Activated naive CD4-positive, alpha-beta T cell treated with anti-CD3 and anti-CD28 coated beads, Interleukin-2, amount 10 ng/mL, durations not matched to agents 7 days and 5 days (primary cell): ENCODE results near the gene GGA3.
"Not testable (repeated sequence)": the region's sequence is repeated elsewhere in the genome, so short reads cannot be mapped to it uniquely, and the experiment has no call there.

Source experiments
- CTCF ChIA-PET: fragments of 350-600 bp; sonication (Branson Sonifier 250); formaldehyde crosslinking; loops from one replicate; lab custom pipeline; 2021; ENCODE audit warnings: antibody characterized with exemption; lab: Charles Lee
- DNase-seq: peaks from one replicate; pipeline ENCODE4 v3.0.0-alpha.2; 2020
- H3K27ac Mint-ChIP-seq: one replicate; pipeline ENCODE4 v1.8.0; 2021; ENCODE audit warnings: mild to moderate bottlenecking, moderate library complexity, mixed read lengths
- H3K27me3 Mint-ChIP-seq: one replicate; pipeline ENCODE4 v1.8.0; 2021; ENCODE audit warnings: mild to moderate bottlenecking, mixed read lengths
- H3K36me3 Mint-ChIP-seq: one replicate; pipeline ENCODE4 v1.8.0; 2021; ENCODE audit warnings: mixed read lengths
- H3K4me1 Mint-ChIP-seq: one replicate; pipeline ENCODE4 v1.8.0; 2021; ENCODE audit warnings: mixed read lengths
- H3K4me3 Mint-ChIP-seq: one replicate; pipeline ENCODE4 v1.8.0; 2021; ENCODE audit warnings: mild to moderate bottlenecking, moderate library complexity, mixed read lengths
- H3K9me3 Mint-ChIP-seq: one replicate; pipeline ENCODE4 v1.8.0; 2021; ENCODE audit warnings: mixed read lengths

Gene GGA3

DNA sequence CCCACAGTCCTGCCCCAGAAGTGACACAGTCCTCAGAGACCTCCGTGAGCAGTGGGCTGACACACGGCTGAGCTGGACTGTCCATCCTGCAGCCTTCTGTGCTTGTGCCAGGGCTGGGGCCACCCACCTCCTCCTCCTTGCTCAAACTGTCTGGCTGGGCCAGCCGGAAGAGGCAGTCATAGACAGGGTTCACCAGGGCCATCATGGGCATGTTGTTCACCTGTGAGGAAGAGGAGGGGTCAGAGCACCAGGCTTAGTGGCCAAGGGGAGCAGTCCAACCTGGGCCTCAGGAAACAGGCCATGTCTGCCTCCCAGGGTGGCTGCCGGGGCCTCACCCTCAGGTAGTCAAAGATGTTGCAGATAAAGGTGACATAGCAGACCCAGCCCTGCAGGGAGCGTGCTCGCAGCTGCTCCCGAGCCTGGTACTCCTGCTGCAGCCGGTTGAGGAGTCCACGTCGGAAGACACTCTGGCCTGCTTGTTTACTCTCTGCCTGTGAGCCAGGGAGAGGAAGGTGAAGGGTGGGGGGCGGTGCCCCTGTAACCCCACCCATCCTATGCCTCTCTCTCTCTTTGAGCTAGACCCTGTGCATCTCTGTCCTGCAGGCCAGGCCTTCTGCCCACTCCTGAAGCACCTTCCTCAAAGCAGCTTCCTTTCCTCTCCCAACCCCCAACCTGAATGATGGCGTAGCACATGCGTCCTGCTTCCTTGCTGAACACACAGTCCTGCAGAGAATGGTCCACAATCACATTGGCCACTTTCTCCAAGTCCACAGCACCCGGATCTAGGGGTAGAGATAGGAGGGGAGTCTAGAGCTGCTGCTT is 6.2 kb upstream of the GGA3 start:
- DNase-seq, result no peak
- H3K27ac Mint-ChIP-seq, result no peak overlapping the region
- H3K9me3 Mint-ChIP-seq, result no peaks in the 10 kb centered on the region
- peaks cover 13% of the 10 kb centered on the region for H3K36me3 Mint-ChIP-seq
- H3K4me3 Mint-ChIP-seq, result no peak overlapping the region
- CTCF ChIA-PET, result interaction anchor here (0.5 kb wide), 1 partner anchor 96 kb away, joined by 3 read pairs; no protein-coding TSS in a partner anchor
- no peaks in the 10 kb centered on the region for H3K27me3 Mint-ChIP-seq
- peaks cover 39% of the 10 kb centered on the region for H3K4me1 Mint-ChIP-seq

DNA sequence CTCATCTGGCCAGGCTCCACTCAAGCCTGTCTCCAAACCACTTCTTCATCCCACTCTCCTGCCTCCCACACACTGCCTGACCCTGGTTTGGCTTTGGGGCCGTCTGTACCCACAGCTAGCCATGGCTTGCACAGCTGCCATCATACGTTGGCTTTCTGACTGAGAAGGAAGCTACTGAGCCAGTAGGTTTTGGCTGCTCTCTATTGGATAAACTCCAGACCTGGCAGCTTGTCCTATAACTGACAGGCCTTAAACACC is 5.7 kb upstream of the GGA3 start:
- CTCF ChIA-PET, result no interaction called here
- H3K27ac Mint-ChIP-seq, result no peak overlapping the region
- H3K36me3 Mint-ChIP-seq, result peaks cover 16% of the 10 kb centered on the region
- no peaks in the 10 kb centered on the region for H3K9me3 Mint-ChIP-seq
- no peak for DNase-seq
- H3K27me3 Mint-ChIP-seq, result no peaks in the 10 kb centered on the region
- no peak overlapping the region for H3K4me3 Mint-ChIP-seq
- H3K4me1 Mint-ChIP-seq, result peaks cover 40% of the 10 kb centered on the region

DNA sequence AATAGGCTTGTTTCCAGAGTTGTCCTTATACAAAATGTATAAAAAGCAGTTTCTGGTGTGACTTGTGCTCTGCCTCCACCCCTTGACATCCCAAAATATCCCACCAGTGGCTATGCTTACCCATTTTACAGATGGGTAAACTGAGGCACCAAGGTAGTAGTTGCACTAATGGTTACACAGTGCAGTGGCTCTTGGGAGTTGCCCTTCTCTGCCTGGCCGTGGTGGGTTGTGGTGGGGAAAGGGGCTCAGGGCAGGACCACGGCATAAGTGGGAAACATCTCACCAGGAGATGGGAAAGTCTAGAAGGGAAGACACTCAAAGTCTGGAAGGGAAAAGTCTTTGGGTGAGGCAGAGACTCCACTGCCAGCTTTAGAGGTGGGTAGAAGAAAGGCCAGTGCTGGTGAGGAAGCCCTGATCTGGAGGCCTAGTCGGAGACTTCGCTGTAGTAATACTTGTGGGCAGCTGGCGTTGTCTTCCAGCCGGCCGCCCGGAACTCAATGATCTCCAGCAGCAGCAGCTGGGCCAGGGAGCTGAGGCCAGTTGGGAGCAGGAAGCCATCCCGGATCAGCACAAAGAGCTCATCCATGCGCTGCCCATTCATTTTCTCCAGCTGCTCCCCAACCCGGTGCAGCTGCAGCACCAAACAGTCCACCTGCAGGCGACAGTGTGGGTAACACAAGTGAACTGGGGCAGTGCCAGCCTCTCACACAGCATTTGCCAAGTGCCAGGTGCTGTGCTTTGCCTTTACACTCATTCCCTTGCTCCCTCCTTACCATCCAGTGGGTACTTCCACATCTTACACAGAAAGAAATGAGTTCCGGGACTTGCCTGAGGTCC is 5.1 kb upstream of the GGA3 start:
- DNase-seq, result no peak
- CTCF ChIA-PET, result no interaction called here
- no peaks in the 10 kb centered on the region for H3K9me3 Mint-ChIP-seq
- no peak overlapping the region for H3K4me3 Mint-ChIP-seq
- no peak overlapping the region for H3K27ac Mint-ChIP-seq
- H3K36me3 Mint-ChIP-seq, result peaks cover 15% of the 10 kb centered on the region
- no peaks in the 10 kb centered on the region for H3K27me3 Mint-ChIP-seq
- peaks cover 41% of the 10 kb centered on the region for H3K4me1 Mint-ChIP-seq

DNA sequence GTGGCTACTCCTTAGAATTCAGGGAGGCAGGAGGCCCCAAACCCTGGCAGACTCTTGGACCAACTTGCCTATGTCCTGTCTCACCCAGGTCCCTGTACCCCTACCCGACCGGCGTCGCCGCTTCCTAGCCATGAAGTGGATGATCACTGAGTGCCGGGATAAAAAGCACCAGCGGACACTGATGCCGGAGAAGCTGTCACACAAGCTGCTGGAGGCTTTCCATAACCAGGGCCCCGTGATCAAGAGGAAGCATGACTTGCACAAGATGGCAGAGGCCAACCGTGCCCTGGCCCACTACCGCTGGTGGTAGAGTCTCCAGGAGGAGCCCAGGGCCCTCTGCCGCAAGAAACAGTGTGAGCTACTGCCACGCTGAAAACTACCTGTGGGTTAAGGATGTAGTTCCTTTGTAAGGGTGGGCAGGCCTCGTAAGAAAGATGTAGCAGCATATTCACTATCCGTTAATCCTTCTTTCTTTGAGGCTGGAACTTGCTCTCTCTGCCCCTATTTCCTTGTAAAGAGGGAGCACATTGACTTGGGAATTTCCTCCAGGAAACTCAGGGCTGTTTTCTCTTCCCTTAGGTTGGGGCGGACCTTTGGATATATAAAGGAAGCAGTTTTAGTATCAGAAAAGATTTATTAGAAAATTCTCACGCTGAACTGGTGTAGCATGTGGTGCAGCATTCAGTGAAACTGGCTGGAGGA is 4.4 kb upstream of the GGA3 start:
- no peak for DNase-seq
- H3K4me3 Mint-ChIP-seq, result no peak overlapping the region
- H3K4me1 Mint-ChIP-seq, result peaks cover 44% of the 10 kb centered on the region
- H3K36me3 Mint-ChIP-seq, result peaks cover 17% of the 10 kb centered on the region
- no peak overlapping the region for H3K27ac Mint-ChIP-seq
- no peaks in the 10 kb centered on the region for H3K9me3 Mint-ChIP-seq
- CTCF ChIA-PET, result no interaction called here
- H3K27me3 Mint-ChIP-seq, result no peaks in the 10 kb centered on the region

DNA sequence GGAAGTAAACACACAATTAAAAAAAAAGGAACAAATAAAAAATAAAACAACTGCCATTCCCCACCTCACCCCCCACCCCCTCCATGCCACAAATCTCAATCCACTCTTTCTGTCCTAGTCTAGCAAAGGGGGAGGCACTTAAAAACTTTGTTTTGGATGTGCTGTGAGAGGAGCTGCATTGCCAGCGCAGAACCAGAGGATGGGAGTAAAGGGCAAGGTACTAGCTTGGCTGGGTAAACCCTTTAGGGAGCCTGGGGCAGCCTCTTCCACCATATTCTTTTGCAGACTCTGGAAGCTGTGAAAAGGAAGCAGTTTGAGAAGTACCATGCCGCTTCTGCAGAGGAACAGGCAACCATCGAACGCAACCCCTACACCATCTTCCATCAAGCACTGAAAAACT is 1.6 kb upstream of the GGA3 start:
- no peaks in the 10 kb centered on the region for H3K27me3 Mint-ChIP-seq
- peaks cover 50% of the 10 kb centered on the region for H3K4me1 Mint-ChIP-seq
- no peaks in the 10 kb centered on the region for H3K9me3 Mint-ChIP-seq
- CTCF ChIA-PET, result interaction anchor here (0.7 to 3.6 kb wide), 8 partner anchors 8 to 194 kb away, joined by 3 to 25 read pairs (median 3); partner anchors contain the start of gene MIF4GD
- peak overlapping the region; percentile 97 for H3K4me3 Mint-ChIP-seq
- peaks cover 21% of the 10 kb centered on the region for H3K36me3 Mint-ChIP-seq
- no peak for DNase-seq
- H3K27ac Mint-ChIP-seq, result peak overlapping the region; percentile 99

DNA sequence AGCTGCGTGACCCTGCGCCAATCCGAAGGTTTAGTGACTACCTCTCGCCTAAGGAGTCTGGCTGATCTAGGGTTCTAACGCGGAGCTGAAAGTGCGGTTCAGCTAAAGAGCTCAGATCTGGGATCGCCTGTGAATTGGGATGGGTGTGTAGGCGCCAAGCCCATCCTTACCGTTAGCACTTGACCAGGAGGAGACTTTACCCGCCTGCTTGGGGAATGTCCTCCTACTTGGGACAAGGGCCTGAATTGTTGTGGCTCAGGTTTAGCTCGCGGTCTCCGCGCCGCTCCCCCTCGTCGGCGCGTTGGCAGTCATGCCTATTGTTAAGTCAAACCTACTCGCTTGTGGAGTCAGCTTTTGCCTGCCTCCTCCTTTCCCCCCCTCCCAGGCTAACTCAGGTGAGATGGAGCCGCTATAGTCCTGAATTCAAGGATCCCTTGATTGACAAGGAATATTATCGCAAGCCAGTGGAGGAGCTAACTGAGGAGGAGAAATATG is 753 bp upstream of the GGA3 start:
- Mint-ChIP-seq H3K4me3 (peak overlapping the region; percentile 97), H3K36me3 (peaks cover 21% of the 10 kb centered on the region), H3K9me3 (no peaks in the 10 kb centered on the region), H3K4me1 (peaks cover 55% of the 10 kb centered on the region), H3K27me3 (no peaks in the 10 kb centered on the region), H3K27ac (peak overlapping the region; percentile 99)
- no peak for DNase-seq
- CTCF ChIA-PET, result interaction anchor here (0.5 to 3.6 kb wide), 5 partner anchors 9 to 525 kb away, joined by 3 to 25 read pairs (median 6); partner anchors contain the start of gene MIF4GD

DNA sequence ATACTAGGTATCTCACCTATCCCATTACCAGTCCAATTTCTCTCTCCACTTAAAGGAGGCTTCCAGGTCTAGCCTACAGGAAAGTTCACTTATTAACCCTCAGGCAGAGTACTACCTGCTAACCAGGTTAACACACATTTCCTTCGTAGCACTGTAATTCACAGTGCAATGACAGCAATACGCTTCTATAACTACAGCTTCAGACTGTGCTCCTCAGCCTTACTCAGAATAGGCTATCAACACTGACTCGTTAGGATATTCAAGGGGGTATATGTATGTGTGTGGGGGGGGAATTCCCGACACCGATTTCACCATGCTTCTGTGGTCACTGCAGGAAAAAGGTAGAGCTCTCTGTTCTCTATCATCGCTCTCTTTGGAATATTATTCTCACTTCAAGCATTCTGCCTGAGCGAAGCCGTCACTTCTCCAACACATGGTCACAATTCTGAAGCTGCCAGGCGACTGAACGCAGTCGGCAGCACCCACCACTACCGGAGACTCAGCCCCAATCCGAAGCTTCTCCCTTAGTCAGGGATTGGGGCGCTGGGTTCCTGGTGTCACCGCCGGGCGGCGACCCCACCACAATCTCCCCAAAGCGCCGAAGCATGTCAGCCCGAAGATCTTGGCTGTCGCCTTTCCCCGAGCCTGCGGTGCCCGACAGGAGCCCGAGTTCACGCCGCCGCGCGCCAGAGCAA is 618 bp downstream of the GGA3 start:
- DNase-seq, result no peak
- Mint-ChIP-seq H3K27me3 (no peaks in the 10 kb centered on the region), H3K36me3 (peaks cover 17% of the 10 kb centered on the region), H3K9me3 (no peaks in the 10 kb centered on the region), H3K4me1 (peaks cover 61% of the 10 kb centered on the region), H3K27ac (peak overlapping the region; percentile 99), H3K4me3 (peak overlapping the region; percentile 97)
- CTCF ChIA-PET, result interaction anchor here (0.8 to 3.6 kb wide), 8 partner anchors 9 to 300 kb away, joined by 3 to 25 read pairs (median 4); partner anchors contain the start of genes MIF4GD, NT5C and SLC25A19

DNA sequence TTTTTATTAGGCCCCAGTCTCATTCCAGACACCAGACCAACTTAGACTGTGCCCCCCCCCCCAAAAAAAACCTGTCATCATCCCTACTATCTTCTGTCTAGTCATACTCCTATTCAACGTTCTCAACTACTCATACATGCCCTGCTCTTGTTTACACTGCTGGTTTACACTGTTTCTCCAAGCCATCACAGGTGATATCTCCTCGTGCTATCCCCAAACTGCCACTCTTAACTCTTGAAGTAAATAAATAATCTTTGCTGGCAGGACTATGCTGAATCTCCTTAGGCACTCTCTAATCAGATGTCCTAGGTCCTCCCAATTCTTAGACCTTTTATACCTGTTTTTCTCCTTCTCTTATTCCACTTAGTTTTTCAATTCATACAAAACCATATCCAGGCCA is 4.2 kb downstream of the GGA3 start:
- H3K4me3 Mint-ChIP-seq, CTCF ChIA-PET, H3K27me3 Mint-ChIP-seq, DNase-seq, H3K9me3 Mint-ChIP-seq, H3K27ac Mint-ChIP-seq: not testable (repeated sequence)
- Mint-ChIP-seq H3K4me1 (peaks cover 57% of the 10 kb centered on the region), H3K36me3 (peaks cover 11% of the 10 kb centered on the region)

DNA sequence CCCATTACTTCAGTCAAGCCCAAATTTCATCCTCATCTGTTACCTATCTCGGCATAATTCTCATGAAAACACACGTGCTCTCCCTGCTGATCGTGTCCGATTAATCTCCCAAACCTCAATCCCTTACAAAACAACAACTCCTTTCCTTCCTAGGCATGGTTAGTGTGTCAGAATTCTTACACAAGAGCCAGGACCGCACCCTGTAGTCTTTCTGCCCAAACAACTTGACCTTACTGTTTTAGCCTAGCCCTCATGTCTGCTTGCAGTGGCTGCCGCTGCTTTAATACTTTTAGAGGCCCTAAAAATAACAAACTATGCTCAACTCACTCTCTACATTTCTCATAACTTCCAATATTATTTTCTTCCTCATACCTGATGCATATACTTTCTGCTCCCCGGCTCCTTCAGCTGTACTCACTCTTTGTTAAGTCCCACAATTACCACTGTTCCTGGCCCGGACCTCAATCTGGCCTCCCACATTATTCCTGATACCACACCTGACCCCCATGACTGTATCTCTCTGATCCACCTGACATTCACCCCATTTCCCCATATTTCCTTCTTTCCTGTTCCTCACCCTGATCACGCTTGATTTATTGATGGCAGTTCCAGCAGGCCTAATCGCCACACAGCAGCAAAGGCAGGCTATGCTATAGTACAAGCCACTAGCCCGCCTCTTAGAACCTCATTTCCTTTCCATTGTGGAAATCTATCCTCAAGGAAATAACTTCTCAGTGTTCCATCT is 5.3 kb downstream of the GGA3 start:
- H3K27me3 Mint-ChIP-seq, CTCF ChIA-PET, H3K36me3 Mint-ChIP-seq, H3K4me3 Mint-ChIP-seq, H3K9me3 Mint-ChIP-seq, DNase-seq, H3K27ac Mint-ChIP-seq: not testable (repeated sequence)
- peaks cover 61% of the 10 kb centered on the region for H3K4me1 Mint-ChIP-seq

DNA sequence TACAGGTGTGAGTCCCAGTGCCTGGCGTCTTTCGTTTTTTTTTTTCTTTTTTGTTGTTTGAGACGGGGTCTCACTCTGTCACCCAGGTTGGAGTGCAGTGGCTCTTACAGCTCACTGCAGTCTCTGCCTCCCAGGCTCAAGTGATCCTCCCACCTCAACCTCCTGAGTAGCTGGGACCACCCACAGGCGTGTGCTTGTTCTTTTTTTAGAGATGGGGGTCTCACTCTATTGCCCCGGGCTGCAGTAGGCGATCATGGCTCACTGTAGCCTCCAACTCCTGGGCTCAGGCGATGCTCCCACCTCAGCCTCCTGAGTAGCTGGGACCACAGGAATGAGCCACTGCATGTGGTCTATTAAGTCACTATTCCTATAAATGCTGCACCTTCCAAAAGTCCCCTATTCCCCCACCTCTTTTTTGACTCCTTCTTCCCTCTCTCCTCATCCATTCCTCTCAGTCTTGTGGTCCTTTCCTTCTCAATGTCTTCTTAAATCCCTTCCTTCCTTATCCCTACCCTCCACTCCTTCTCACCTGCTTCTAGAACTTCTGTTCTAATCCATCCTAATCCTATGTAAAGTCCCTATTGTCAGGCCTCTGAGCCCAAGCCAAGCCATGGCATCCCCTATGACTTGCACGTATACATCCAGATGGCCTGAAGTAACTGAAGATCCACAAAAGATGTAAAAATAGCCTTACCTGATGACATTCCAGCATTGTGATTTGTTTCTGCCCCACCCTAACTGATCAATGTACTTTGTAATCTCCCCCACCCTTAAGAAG is 9.2 kb downstream of the GGA3 start:
- Mint-ChIP-seq H3K4me3 (no peak overlapping the region), H3K27ac (peak overlapping the region; percentile 21), H3K9me3 (no peaks in the 10 kb centered on the region), H3K36me3 (peaks cover 3% of the 10 kb centered on the region), H3K27me3 (no peaks in the 10 kb centered on the region), H3K4me1 (peaks cover 50% of the 10 kb centered on the region)
- no peak for DNase-seq
- CTCF ChIA-PET, result interaction anchor here (0.6 to 0.9 kb wide), 2 partner anchors 12 to 81 kb away, joined by 3 read pairs; no protein-coding TSS in a partner anchor

DNA sequence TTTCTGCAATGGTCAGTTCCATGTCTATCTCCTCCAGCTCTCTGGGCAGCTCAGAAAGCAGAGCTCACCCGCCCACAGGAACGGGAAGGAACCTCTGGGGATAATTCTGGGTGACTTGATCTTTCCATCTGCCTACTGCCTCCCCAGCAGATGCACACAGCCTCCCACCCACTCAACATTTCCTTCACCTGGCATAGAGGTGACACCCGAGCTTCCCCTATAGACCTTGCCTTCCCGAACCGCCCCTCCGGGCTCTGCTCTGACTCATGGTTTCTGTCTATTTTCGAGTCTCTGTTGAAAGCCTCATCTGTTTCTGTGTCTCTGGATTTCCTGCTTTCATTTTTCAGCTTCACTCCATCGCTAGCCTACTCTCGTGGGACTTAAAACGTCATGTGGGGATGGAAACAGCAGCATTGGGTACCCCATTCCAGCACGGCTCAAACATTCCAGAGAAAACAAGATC is 11.4 kb downstream of the GGA3 start:
- peak; percentile 78 for DNase-seq
- Mint-ChIP-seq H3K4me1 (peaks cover 40% of the 10 kb centered on the region), H3K9me3 (no peaks in the 10 kb centered on the region), H3K36me3 (peaks cover 20% of the 10 kb centered on the region), H3K4me3 (peak overlapping the region; percentile 64), H3K27ac (peak overlapping the region; percentile 90), H3K27me3 (no peaks in the 10 kb centered on the region)
- CTCF ChIA-PET, result interaction anchor here (0.7 to 3.8 kb wide), 9 partner anchors 10 to 162 kb away, joined by 3 to 42 read pairs (median 5); partner anchors contain the start of gene MIF4GD

DNA sequence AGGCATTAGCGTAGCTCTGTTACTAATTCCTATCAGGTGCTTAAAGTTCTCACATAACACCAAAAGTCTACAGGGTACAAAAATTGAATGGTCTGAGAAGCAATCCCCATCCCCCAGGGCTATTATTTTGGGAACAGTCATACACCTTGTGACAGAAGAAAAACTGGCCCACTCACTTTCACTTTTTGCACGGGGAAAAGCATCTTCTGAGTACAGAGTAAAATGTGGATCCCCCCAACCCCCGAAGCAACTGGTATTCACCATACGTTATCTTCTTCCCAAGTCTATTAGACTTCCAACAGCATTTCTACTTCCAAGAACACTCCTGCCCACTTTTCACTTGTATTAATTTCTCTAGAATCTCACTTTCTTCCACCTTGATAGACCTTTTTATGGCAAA is 11.8 kb downstream of the GGA3 start:
- DNase-seq, result no peak
- H3K27me3 Mint-ChIP-seq, result no peaks in the 10 kb centered on the region
- H3K9me3 Mint-ChIP-seq, result no peaks in the 10 kb centered on the region
- peak overlapping the region; percentile 90 for H3K27ac Mint-ChIP-seq
- CTCF ChIA-PET, result interaction anchor here (1.0 to 3.8 kb wide), 6 partner anchors 11 to 163 kb away, joined by 4 to 42 read pairs (median 8); partner anchors contain the start of gene MIF4GD
- peaks cover 41% of the 10 kb centered on the region for H3K4me1 Mint-ChIP-seq
- H3K36me3 Mint-ChIP-seq, result peaks cover 21% of the 10 kb centered on the region
- peak overlapping the region; percentile 64 for H3K4me3 Mint-ChIP-seq
